H9 (cell line): Measurements from ENCODE around the gene MDGA2. TPM values are rescaled to one million over a fixed set of nuclear protein-coding genes. Genes with fewer than 3 reads are reported as not detected.

Experiments
- DNase-seq: peaks from one replicate; pipeline ENCODE4 v3.0.0-alpha.2; 2017
- H2AFZ ChIP-seq: one replicate; pipeline ENCODE4 v1.6.1; 2013; ENCODE audit warnings: mild to moderate bottlenecking, low read length, control low read depth, moderate library complexity
- H2AK5ac ChIP-seq: 2 replicates; pipeline ENCODE4 v1.6.1; 2013; ENCODE audit warnings: low read length, control low read depth, mixed read lengths; ENCODE audit not compliant: insufficient read length
- H2BK120ac ChIP-seq: one replicate; pipeline ENCODE4 v1.6.1; 2013; ENCODE audit warnings: low read depth, mild to moderate bottlenecking, low read length, control low read depth, inconsistent platforms; ENCODE audit not compliant: poor library complexity, severe bottlenecking
- H2BK12ac ChIP-seq: 2 replicates; pipeline ENCODE4 v1.6.1; 2013; ENCODE audit warnings: low read length, control low read depth, mixed read lengths, low read depth; ENCODE audit not compliant: insufficient read length
- H2BK15ac ChIP-seq: 2 replicates; pipeline ENCODE4 v1.6.1; 2013; ENCODE audit warnings: low read depth, low read length, control low read depth
- H2BK20ac ChIP-seq: one replicate; pipeline ENCODE4 v1.6.1; 2013; ENCODE audit warnings: low read depth, mild to moderate bottlenecking, low read length, control low read depth, inconsistent platforms; ENCODE audit not compliant: poor library complexity, severe bottlenecking
- H2BK5ac ChIP-seq: 2 replicates; pipeline ENCODE4 v1.6.1; 2013; ENCODE audit warnings: low read length, control low read depth, mixed read lengths; ENCODE audit not compliant: insufficient read length
- H3K14ac ChIP-seq: 2 replicates; pipeline ENCODE4 v1.6.1; 2013; ENCODE audit warnings: low read length, control low read depth; ENCODE audit not compliant: insufficient read depth
- H3K18ac ChIP-seq: 2 replicates; pipeline ENCODE4 v1.6.1; 2013; ENCODE audit warnings: low read depth, mild to moderate bottlenecking, mixed read lengths, low read length, control low read depth; ENCODE audit not compliant: insufficient read length
- H3K23ac ChIP-seq: 2 replicates; pipeline ENCODE4 v1.6.1; 2013; ENCODE audit warnings: low read length, control low read depth, mixed read lengths, low read depth; ENCODE audit not compliant: insufficient read length
- H3K23me2 ChIP-seq: 2 replicates; pipeline ENCODE4 v1.6.1; 2013; ENCODE audit warnings: low read depth, mild to moderate bottlenecking, mixed read lengths, low read length, control low read depth; ENCODE audit not compliant: insufficient read length, poor library complexity, severe bottlenecking
- H3K27ac ChIP-seq: 2 replicates; pipeline ENCODE4 v1.5.1; 2013; ENCODE audit warnings: low read length, control low read depth, mixed read lengths, low read depth; ENCODE audit not compliant: insufficient read length
- H3K27me3 ChIP-seq: 2 replicates; pipeline ENCODE4 v1.6.1; 2013; ENCODE audit warnings: low read length, control low read depth, inconsistent platforms; ENCODE audit not compliant: insufficient read depth
- H3K4ac ChIP-seq: 2 replicates; pipeline ENCODE4 v1.6.1; 2013; ENCODE audit warnings: low read depth, mild to moderate bottlenecking, control low read depth, inconsistent platforms, low read length, moderate library complexity
- H3K4me1 ChIP-seq: 2 replicates; pipeline ENCODE4 v1.6.1; 2013; ENCODE audit warnings: low read length, control low read depth, inconsistent platforms; ENCODE audit not compliant: insufficient read depth
- H3K4me2 ChIP-seq: 2 replicates; pipeline ENCODE4 v1.6.1; 2013; ENCODE audit warnings: low read length, control low read depth, mixed read lengths; ENCODE audit not compliant: insufficient read length, insufficient read depth
- H3K56ac ChIP-seq: 2 replicates; pipeline ENCODE4 v1.6.1; 2013; ENCODE audit warnings: low read depth, mild to moderate bottlenecking, mixed read lengths, low read length, control low read depth; ENCODE audit not compliant: insufficient read length
- H3K79me1 ChIP-seq: 2 replicates; pipeline ENCODE4 v1.6.1; 2013; ENCODE audit warnings: low read depth, mild to moderate bottlenecking, moderate library complexity, low read length, control low read depth, inconsistent platforms; ENCODE audit not compliant: insufficient read depth, poor library complexity, severe bottlenecking
- H3K79me2 ChIP-seq: 2 replicates; pipeline ENCODE4 v1.6.1; 2013; ENCODE audit warnings: low read length, control low read depth, inconsistent platforms; ENCODE audit not compliant: insufficient read depth
- H3K9ac ChIP-seq: 2 replicates; pipeline ENCODE4 v1.6.1; 2013; ENCODE audit warnings: low read length, control low read depth, mixed read lengths; ENCODE audit not compliant: insufficient read length; ENCODE audit errors: extremely low read depth
- H3K9me3 ChIP-seq: one replicate; pipeline ENCODE4 v1.6.1; 2013; ENCODE audit warnings: low read depth, low read length, inconsistent platforms; ENCODE audit not compliant: control insufficient read depth
- H3T11ph ChIP-seq: one replicate; pipeline ENCODE4 v1.6.1; 2013; ENCODE audit warnings: mild to moderate bottlenecking, low read length, control low read depth, inconsistent platforms
- H4K20me1 ChIP-seq: one replicate; pipeline ENCODE4 v1.6.1; 2013; ENCODE audit not compliant: control insufficient read depth, insufficient read length, insufficient read depth
- H4K5ac ChIP-seq: 2 replicates; pipeline ENCODE4 v1.6.1; 2013; ENCODE audit warnings: low read depth, mild to moderate bottlenecking, mixed read lengths, low read length, control low read depth; ENCODE audit not compliant: insufficient read length
- H4K8ac ChIP-seq: replicated peaks from 2 replicates; pipeline ENCODE4 v1.6.1; 2013; ENCODE audit warnings: low read length, control low read depth, mixed read lengths, low read depth; ENCODE audit not compliant: insufficient read length
- H4K91ac ChIP-seq: 2 replicates; pipeline ENCODE4 v1.6.1; 2013; ENCODE audit warnings: low read depth, mild to moderate bottlenecking, moderate library complexity, mixed read lengths, low read length, control low read depth; ENCODE audit not compliant: insufficient read length
- H3K27ac Mint-ChIP-seq, 3 experiments: 2 replicates in 2 of 3; 3 replicates in 1 of 3; pipeline ENCODE4 v1.8.0; 2020 to 2021; ENCODE audit warnings: mixed read lengths in 3 of 3, mild to moderate bottlenecking in 1 of 3, moderate library complexity in 1 of 3
- H3K27me3 Mint-ChIP-seq: 2 replicates; pipeline ENCODE4 v1.8.0; 2021; ENCODE audit warnings: low read depth, mild to moderate bottlenecking, moderate library complexity, mixed read lengths
- H3K36me3 Mint-ChIP-seq, 3 experiments: 2 replicates in 2 of 3; 3 replicates in 1 of 3; pipeline ENCODE4 v1.8.0; 2020 to 2021; ENCODE audit warnings: low read depth in 3 of 3, mixed read lengths in 3 of 3; ENCODE audit not compliant: insufficient read depth in 1 of 3
- H3K4me1 Mint-ChIP-seq, 2 experiments: 2 replicates each; pipeline ENCODE4 v1.8.0; 2020; ENCODE audit warnings: mixed read lengths in 2 of 2
- H3K4me3 Mint-ChIP-seq, 2 experiments: 2 replicates in 1 of 2; 3 replicates in 1 of 2; pipeline ENCODE4 v1.8.0; 2020 to 2021; ENCODE audit warnings: mild to moderate bottlenecking in 2 of 2, mixed read lengths in 2 of 2, moderate library complexity in 1 of 2
- H3K9me3 Mint-ChIP-seq, 2 experiments: 2 replicates in 1 of 2; 3 replicates in 1 of 2; pipeline ENCODE4 v1.8.0; 2020; ENCODE audit warnings: mild to moderate bottlenecking in 2 of 2, mixed read lengths in 2 of 2, moderate library complexity in 1 of 2
- WGBS: extraction: QIAGEN DNeasy Blood & Tissue Kit; methylation state at CpG from one replicate; pipeline ENCODE4 v1.1.7; 2013; ENCODE audit warnings: missing lambda C conversion rate, low lambda C conversion rate, mixed read lengths; ENCODE audit not compliant: insufficient read length; ENCODE audit errors: extremely low coverage; 5-methylcytosine and 5-hydroxymethylcytosine counted together
- total RNA-seq: library from RNA; stranded (reverse); gene quantifications from 2 replicates; pipeline ENCODE4 v1.2.1, GENCODE V29; 2021
- TF ChIP-seq, protein P1 (sequence below): fragments of 200-600 bp; sonication (generic); conservative IDR thresholded peaks from 3 replicates; pipeline ENCODE4 v1.8.0; 2021; ENCODE audit warnings: antibody characterized with exemption, mild to moderate bottlenecking

Gene MDGA2
- total RNA-seq, 1 experiment from 2014 or later, result 1.9 TPM

GRCh38 chr14:46940611-46941010 is 734.8 kb downstream of the MDGA2 start:
- Histone ChIP-seq H3K9ac (no peak overlapping the region), H3K9me3 (no peaks in the 10 kb centered on the region), H2BK15ac (no peak overlapping the region), H4K5ac (no peak overlapping the region), H3K27me3 (no peaks in the 10 kb centered on the region), H3T11ph (no peak overlapping the region), H2AFZ (no peak overlapping the region), H3K56ac (no peak overlapping the region), H4K91ac (no peak overlapping the region), H4K8ac (no peak overlapping the region), H3K27ac (no peak overlapping the region), H3K79me1 (no peaks in the 10 kb centered on the region), H3K23me2 (no peaks in the 10 kb centered on the region), H3K23ac (no peak overlapping the region), H4K20me1 (no peaks in the 10 kb centered on the region), H3K18ac (no peak overlapping the region), H3K4me1 (no peaks in the 10 kb centered on the region), H2BK12ac (no peak overlapping the region), H2BK120ac (no peak overlapping the region), H2AK5ac (no peak overlapping the region), H3K4me2 (no peak overlapping the region), H2BK5ac (no peak overlapping the region), H2BK20ac (no peak overlapping the region), H3K79me2 (no peaks in the 10 kb centered on the region), H3K14ac (no peak overlapping the region), H3K4ac (no peak overlapping the region)
- no CpG with 5 or more reads among the region's 5 CpGs for WGBS
- Mint-ChIP-seq H3K36me3 (peaks cover 5 to 12% (median 5%) of the 10 kb centered on the region in 3 experiments; a peak in 6 of 7 replicates), H3K4me1 (peaks cover 0 to 9% of the 10 kb centered on the region in 2 experiments; a peak in 3 of 4 replicates), H3K4me3 (no peak overlapping the region), H3K27me3 (no peaks in the 10 kb centered on the region), H3K27ac (no peak overlapping the region), H3K9me3 (peaks cover 17 to 20% of the 10 kb centered on the region in 2 experiments; a peak in 4 of 5 replicates)
- TF ChIP-seq, protein P1, sequence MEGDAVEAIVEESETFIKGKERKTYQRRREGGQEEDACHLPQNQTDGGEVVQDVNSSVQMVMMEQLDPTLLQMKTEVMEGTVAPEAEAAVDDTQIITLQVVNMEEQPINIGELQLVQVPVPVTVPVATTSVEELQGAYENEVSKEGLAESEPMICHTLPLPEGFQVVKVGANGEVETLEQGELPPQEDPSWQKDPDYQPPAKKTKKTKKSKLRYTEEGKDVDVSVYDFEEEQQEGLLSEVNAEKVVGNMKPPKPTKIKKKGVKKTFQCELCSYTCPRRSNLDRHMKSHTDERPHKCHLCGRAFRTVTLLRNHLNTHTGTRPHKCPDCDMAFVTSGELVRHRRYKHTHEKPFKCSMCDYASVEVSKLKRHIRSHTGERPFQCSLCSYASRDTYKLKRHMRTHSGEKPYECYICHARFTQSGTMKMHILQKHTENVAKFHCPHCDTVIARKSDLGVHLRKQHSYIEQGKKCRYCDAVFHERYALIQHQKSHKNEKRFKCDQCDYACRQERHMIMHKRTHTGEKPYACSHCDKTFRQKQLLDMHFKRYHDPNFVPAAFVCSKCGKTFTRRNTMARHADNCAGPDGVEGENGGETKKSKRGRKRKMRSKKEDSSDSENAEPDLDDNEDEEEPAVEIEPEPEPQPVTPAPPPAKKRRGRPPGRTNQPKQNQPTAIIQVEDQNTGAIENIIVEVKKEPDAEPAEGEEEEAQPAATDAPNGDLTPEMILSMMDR, result no peak
- DNase-seq, result no peak
